T follicular helper cell (primary cell): ENCODE measurements around the gene ARRDC1.
"Not testable (repeated sequence)": the region's sequence is repeated elsewhere in the genome, so short reads cannot be mapped to it uniquely, and the experiment has no call there.

Experiments used
- DNase-seq: peaks from one replicate; pipeline ENCODE4 v3.0.0-alpha.2; 2020; ENCODE audit warnings: low read depth

The ARRDC1 gene

GRCh38 chr9:137613738-137614523, 8.4 kb downstream of the ARRDC1 start:
- DNase-seq = no peak

GRCh38 chr9:137614631-137615386, 9.3 kb downstream of the ARRDC1 start:
- DNase-seq = no peak

- DNase-seq = no peak
Observed at GRCh38 chr9:137615387-137615871, 9.9 kb downstream of the ARRDC1 start.

DNA sequence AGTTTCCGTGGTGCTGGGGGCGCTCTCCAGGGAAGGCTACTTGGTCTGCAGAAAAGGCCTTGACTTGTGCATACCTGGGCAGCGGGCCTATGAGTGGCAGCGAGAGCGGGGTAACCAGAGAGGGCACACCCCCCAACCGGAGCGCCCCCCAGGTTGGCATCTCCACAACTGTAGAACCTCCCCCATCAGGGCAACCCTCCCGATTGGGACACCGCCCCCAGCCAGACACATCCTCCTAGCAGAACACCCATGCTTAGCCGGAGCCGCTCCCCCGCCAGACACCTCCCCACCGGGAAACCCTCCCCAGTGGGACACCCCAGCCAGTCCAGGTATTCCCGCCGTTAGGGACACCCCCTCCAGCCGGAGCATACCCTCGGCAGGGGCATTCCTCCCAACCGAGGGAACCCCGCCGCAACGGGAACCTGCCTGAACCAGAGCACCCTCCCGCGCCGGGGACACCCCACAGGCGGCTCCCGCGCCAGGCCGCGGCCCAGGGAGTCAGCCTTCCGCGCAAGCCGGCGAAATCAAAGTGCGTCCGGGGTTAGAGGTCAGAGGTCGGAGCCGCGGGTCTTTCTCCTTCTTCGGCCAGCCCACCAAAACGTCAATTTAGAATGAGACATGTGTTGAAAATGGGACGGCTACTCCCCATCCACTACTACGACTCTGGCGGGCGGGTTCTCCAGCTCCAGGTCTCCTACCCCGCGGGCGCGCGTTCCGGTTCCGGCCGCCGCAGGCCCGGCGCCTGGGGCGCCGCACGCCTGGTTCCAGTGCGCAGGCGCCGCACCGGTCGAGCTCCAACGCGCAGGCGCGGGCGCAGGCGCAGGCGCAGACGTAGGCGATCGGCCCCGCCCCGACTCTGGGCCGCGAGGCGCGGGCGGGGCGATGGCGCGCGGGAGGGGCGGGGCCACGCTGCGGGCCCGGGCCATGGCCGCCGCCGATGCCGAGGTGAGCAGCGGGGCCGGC, 12.9 kb downstream of the ARRDC1 start, which contains the start of gene EHMT1:
Gene EHMT1 (plus strand): TSS at position 901 of the 963 bp plus-strand sequence. CDS start 24 bp downstream, at position 925.
- DNase-seq = peak; percentile 86

- no peak for DNase-seq
Observed at GRCh38 chr9:137619240-137620047, 14.0 kb downstream of the ARRDC1 start.

- DNase-seq = no peak
Observed at GRCh38 chr9:137620048-137620405, 14.5 kb downstream of the ARRDC1 start.

DNA sequence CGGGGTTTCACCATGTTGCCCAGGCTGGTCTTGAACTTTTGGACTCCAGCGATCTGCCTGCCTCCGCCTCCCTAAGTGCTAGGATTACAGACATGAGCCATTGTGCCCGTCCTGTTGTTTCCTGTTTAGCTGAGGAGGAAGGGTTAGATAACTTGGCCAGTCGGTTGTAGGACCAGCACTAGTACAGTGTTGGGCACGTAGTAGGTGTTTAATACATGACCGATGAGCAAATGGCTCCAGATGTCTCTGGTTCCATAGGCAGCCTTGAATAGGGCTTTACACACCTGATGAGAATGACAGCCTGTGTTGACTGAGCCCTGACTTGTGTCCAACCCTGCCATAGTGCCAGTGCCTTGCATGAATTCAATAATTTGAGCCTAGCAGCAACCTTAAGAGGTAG, 15.1 kb downstream of the ARRDC1 start:
- DNase-seq = no peak

DNA sequence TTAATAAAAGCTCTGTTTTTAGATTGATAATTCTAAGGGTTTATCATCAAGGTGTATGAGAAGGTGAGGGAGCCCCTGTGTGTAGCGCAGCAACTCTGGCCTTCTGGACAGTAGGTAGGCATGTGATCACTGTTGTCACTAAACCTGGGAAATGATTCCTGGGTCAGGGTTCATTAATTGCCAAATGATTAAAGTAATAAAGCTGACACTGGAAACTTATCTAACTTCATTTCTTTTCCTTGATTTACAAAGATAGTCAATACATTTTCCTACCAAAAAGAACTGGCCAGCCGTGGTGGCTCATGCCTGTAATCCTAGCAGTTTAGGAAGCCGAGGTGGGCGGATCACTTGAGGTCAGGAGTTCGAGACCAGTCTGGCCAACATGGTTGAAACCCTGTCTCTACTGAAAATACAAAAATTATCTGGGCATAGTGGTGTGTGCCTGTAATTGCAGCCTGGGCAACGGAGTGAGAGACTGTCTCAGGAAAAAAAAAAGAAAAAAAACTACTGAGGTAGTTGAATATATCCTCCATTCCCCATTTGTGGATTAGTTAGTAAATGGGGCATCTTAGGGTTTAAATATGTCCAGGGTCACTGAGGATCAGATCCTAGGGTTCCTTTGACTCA, 15.8 kb downstream of the ARRDC1 start:
- no peak for DNase-seq

DNA sequence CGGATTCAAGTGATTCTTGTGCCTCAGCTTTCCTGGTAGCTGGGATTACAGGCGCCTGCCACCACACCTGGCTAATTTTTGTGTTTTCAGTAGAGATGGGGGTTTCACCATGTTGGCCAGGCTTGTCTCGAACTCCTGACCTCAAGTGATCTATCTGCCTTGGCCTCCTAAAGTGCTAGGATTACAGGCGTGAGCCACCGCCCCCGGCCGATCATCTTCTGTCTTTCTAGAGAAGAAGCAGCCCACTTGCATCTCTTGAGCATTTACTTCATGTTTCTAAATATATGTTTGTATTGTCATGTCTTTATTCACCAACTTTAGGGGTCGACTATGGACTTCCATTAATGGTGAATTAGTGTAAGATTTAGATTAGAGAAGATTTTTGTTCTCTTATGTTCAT, 16.7 kb downstream of the ARRDC1 start:
- DNase-seq = not testable (repeated sequence)

DNA sequence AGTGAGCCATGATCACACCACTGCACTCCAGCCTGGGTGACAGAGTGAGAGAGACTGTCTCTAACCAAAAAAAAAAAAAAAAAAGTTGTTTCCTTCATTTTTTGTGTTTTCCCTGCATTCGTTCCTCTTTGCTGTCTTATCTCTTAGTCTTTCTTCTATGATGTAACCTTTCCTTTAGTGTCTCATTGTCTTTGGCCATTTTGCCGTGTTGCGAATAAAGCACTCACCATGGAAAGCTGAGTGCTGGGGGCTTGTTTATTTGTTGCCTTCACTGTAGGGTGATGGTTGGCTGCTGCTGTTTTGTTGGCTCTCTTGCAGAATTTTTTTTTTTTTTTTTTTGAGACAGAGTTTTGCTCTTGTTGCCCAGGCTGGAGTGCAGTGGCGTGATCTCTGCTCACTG, 21.0 kb downstream of the ARRDC1 start:
- no peak for DNase-seq

DNA sequence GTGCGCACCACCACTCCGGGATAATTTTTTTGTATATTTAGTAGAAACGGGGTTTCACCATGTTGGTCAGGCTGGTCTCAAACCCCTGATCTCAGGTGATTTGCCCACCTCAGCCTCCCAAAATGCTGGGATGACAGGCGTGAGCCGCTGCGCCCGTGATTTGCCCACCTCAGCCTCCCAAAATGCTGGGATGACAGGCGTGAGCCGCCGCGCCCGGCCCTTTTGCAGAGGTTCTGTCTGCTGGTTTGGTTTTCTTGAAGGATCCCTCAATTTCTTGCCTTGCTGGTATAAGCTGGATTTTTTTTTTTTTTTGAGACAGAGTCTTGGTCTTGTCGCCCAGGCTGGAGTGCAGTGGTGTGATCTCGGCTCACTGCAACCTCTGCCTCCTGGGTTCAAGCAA, 21.9 kb downstream of the ARRDC1 start:
- DNase-seq = not testable (repeated sequence)

- DNase-seq = no peak
Observed at GRCh38 chr9:137630126-137630525, 24.6 kb downstream of the ARRDC1 start.

DNA sequence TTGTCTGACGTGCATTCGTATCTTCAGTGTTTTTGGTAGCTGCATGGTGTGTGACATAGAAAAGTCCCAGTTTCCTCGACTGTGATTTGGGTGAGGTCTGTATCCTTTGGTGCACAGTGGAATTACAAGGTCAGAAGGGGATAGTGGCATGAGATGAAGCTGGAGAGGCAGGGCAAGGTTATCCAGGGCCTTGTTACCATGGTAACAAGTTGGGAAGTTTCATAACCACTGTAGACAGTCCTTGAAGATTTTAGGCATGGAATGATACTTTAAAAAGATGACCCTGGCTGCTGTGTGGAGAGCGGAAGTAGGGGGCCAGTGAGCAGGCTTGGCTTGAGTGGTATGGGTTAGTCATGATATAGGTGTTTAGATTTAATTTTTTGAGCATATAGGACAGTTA, 25.2 kb downstream of the ARRDC1 start:
- no peak for DNase-seq

DNA sequence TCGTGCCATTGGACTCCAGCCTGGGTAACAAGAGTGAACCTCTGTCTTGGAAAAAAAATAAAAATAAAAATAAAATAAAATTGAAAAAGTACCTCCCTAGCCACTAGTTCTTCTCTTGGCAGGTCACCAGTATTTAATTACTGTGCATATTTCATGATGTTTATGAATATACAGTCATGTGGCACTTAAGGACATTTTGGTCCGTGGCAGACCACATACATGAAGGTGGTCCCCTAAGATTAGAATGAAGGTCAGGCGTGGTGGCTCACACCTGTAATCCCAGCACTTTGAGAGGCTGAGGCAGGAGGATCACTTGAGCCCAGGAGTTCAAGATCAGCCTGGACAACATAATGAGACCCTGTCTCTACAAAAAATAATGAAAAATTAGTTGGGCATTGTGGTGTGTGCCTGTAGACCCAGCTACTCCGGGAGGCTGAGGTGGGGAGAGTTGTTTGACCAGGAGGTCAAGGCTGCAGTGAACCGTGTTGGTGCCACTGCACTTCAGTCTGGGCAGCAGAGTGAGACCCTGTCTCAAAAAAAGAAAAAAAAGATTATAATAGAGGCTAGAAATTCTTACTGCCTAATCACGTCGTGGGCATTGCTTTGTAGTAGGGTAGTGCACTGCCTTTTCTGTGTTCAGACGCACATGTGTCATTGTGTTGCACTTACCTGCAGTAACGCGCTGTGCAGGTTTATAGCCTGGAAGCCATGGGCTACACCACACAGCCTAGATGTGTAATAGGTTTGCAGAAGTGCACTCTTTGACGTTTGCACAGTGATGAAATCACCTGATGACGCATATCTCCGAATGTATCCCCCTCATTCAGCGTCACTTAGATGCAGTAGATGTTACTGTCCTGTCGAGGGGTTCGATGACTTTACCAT, 26.1 kb downstream of the ARRDC1 start:
- DNase-seq = no peak

DNA sequence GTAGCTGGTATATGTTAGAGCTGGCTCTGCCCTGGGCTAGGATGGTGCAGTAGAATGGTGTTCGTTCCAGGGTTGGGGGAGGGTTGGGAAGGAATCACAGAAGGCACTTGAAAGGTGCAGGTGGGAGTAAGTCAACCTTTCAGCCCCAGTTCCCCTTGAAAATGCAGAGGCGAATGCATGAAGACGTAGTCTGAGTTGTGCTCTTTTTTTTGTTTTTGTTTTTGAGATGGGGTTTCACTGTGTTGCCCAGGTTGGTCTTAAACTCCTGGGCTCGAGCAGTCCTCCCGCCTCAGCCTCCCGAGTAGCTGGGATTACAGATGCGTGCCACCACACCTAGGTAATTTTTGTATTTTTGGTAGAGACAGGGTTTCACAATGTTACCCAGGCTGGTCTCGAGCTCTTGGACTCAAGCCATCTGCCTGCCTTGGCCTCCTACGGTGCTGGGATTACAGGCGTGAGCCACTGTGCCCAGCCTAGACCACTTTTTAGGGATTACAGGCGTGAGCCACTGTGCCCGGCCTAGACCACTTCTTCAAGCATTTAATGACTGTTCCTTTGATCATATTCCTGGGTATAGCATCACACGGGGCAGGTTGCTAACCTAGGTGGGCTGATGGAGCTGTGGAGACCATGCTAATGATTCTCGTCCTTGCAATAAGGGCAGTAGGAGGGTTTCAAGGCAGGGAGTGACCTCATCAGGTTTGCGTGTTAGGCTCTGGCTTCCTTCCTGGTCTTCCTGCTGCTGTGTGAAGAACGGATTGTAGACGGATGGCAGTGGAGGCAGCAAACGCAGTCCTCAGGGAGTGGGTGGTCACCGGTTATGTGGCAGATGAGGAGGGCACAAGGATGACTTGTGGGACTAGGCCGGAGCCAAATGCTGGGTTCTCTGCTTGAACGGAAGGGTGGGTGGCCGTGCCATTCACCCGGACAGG, 27.0 kb downstream of the ARRDC1 start:
- no peak for DNase-seq

- DNase-seq = no peak
Observed at GRCh38 chr9:137634016-137634415, 28.5 kb downstream of the ARRDC1 start.

GRCh38 chr9:137638680-137639079, 33.2 kb downstream of the ARRDC1 start:
- DNase-seq = no peak

DNA sequence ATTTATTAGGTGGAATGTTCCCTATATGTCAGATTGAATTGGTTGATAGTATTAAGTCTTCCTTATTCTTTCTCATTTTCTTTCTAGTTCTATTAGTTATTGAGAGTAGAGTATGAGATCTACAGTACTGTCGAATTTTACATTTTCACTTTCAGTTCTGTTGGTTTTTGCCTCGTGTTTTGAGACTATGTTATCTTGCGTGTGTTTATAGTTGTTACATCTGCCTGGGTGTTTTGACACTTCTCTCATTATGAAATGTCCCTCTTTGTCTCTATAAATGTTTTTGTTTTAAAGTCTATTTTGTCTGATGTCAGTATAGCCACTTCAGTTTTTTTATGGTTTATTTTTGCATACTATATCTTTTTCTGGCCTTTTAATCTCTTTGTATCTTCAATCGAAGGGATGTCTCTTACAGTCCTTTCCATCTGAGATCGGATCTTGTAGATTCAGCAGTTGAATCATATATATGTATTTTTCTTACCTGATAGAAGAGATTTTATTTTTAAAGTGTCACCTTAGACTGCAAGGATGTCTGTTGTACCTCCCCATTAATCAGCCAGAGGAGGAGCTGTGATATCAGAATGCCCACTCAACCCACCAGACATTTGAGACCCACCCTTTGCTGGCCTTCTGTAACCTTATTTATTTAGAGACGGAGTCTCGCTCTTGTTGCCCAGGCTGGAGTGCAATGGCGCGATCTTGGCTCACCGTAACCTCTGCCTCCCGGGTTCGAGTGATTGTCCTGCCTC, 34.0 kb downstream of the ARRDC1 start:
- DNase-seq = no peak
